Cardiac ventricle fibroblast (primary cell): ENCODE measurements around the gene CMTM4. TPM values are rescaled to one million over a fixed set of nuclear protein-coding genes. Genes with fewer than 3 reads are reported as not detected.

Experiments used
- total RNA-seq: library from RNA; depleted of rRNA; stranded (reverse); fragments of >200 nt; gene quantifications from 2 replicates; pipeline ENCODE4 v1.2.3, GENCODE V29; 2015

CMTM4 gene
- total RNA-seq, result 10.8 and 11.0 TPM in 2 replicates

DNA sequence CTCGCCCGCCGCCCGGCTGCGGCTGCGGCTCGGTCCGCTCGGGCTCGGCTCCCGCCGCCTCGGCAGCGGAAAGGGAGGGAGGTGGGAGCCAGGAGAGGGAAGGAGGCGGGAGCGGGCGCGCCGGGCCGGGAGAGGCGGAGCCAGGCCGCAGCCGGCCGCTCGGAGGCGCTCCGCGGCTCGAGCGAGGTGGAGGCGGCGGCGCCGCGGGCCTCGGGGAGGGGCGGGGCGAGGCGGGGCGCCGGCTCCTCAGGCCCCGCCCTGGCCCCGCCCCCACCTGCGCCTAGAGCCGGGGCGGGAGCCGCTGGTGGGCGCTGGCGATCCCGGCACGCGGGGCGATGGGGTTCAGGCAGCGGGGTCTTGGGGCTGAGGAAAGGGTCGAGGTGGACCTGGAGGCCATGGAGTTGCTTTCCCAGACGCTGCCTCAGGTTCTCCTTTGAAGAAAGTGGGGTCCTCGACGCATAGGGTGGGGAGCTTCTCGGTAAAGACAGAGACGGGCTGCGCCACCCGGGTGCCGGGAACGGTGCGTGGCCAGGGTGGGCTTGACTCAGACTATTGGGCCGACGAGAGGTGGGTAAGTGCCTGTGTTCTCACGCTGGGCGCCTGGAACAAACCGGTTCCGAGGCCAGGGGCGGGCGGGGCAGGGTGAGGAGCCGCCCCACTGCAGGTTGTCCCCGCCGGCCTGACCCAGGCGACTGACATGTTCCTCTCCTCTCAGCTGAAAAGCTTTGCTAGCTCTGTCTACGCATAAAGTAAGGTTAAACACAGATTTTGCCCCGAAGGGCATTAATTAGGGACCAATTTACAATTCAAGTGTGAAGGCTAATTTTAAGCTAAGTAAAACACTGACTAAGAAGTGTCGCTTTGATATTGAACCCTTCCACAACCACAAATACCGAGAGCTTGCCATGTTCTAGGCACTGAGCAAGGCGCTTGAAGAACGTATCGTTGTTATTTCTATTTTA lies at the start of gene CMTM4:
TSS of gene CMTM4 (minus strand) at position 75 of the 962 bp plus-strand sequence. CDS start 218 bp downstream, outside the sequence.

DNA sequence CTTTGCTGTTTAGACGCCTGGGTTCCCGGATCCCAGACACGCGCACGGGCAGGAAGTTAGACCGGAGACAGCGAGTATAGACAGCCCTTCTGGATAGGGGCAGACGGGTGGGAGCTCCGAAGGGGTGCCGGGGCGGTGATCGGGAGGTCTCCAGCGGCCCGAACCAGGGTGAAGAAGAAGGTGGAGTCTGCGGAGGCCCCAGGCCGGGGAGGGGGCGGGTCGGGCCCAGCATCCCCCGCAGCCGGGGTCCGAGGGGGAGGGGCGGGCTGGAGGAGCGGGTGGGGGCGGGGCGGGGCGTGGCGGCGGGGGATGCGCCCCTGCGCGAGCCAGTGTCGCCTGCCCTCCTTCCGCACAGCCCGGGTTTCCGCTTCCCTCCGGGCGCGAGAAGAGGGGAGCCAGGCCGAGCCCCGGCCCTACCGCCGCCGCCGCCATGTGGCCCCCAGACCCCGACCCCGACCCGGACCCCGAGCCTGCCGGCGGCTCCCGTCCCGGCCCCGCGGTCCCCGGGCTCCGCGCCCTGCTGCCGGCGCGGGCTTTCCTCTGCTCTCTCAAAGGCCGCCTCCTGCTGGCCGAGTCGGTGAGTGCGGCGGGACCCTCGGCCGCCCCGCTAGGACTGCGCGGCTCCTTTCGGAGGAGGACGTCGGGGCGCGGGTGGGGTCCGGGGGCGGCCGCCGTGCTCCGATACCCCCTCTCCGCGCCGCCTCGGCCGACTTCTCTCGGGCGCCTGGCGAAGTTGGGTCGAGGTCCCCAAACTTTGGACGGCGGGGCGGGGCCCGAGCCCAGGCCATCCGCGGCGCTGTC lies 92.0 kb downstream of the CMTM4 start, which contains the start of gene CMTM3:
TSS of gene CMTM3 (plus strand) at position 329 of the 801 bp plus-strand sequence. CDS start at position 431, 102 bp downstream.

DNA sequence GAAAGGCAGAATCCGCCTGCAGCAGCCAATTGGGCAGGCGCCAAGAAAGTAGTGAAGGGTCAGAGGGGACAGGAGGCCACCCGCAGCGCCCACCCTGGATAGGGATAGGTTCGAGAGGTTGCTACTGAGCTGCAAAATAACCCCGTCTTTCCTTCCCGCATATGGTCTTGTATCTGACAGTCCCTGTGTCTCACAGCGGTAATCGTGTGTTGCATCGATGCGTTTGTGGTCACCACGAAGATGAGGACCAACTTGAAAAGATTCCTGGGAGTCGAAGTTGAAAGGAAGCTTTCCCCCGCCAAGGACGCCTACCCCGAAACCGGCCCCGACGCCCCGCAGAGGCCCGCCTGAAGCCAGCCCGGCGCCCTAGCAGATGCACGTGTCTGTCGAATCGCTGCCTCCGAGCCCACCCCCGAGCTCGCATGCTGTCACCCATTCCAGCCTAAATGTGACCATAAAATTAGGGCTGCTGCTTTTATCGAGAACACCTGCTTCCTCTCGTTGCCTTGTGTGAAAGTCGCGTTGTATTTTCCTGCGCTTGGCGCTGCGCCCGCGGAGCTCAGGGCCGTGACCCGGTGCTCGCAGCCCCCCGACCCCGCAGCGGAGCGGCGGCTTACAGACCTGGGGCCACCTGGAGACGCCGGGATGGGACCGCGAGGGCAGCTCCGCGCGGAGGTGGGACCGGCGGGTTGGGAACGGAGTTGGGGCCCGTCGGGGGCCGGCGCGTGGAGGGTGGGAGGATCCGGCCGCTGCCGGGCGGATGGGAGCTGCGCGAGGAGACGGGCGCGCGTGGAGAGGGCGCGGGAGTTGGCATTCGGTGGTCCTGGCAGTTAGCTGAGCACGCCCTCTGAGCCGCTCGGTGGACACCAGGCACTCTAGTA lies 117.7 kb downstream of the CMTM4 start, which contains the start of gene CMTM2:
TSS of gene CMTM2 (plus strand) at position 813 of the 881 bp plus-strand sequence. CDS start 145 bp downstream, outside the sequence.

GRCh38 chr16:66566051-66566901 lies 130.3 kb downstream of the CMTM4 start, which contains the start of gene CMTM1:
TSS of gene CMTM1 (plus strand) at chr16:66566439. CDS start at chr16:66566514, 75 bp downstream.

Other genes starting within 250 kb of the CMTM4 start
- 35.4 and 36.4 TPM in 2 replicates for gene TK2, start 146.6 kb downstream of the CMTM4 start, total RNA-seq
- gene CKLF, start 144.2 kb downstream of the CMTM4 start, total RNA-seq, result 29.1 and 29.4 TPM in 2 replicates
- gene CMTM1, start 130.3 kb downstream of the CMTM4 start, total RNA-seq, result 0.25 and 1.2 TPM in 2 replicates
- gene CMTM2, start 117.3 kb downstream of the CMTM4 start, total RNA-seq, result not detected in 2 replicates
- gene CMTM3, start 92.0 kb downstream of the CMTM4 start, total RNA-seq, result 25.0 and 34.9 TPM in 2 replicates
- 42.3 and 74.3 TPM in 2 replicates for gene DYNC1LI2, start 54.9 kb upstream of the CMTM4 start, total RNA-seq
- gene TERB1, start 104.8 kb upstream of the CMTM4 start, total RNA-seq, result not detected in 2 replicates
- gene NAE1, start 134.2 kb upstream of the CMTM4 start, total RNA-seq, result 29.0 and 36.8 TPM in 2 replicates
- gene CA7, start 147.7 kb upstream of the CMTM4 start, total RNA-seq, result not detected in 2 replicates
- 8.6 and 10.0 TPM in 2 replicates for gene PDP2, start 183.8 kb upstream of the CMTM4 start, total RNA-seq
- not detected in 2 replicates for gene CDH16, start 222.1 kb upstream of the CMTM4 start, total RNA-seq
- gene RRAD, start 228.8 kb upstream of the CMTM4 start, total RNA-seq, result 1.00 TPM in 1 of 2 replicates, not detected in the other
- gene CIAO2B, start 237.7 kb upstream of the CMTM4 start, total RNA-seq, result 35.9 and 48.6 TPM in 2 replicates
- 17.9 and 22.6 TPM in 2 replicates for gene CES2, start 238.8 kb upstream of the CMTM4 start, total RNA-seq